Uterus (tissue), 2 donors: ENCODE measurements around the gene SPOCD1.

Experiments used
- CTCF ChIP-seq, 4 experiments: fragments of 200-600 bp in 2 of 4; fragments of 450-650 bp in 2 of 4; sonication (generic) in 2 of 4; IDR thresholded peaks; one replicate each; pipeline ENCODE4 v1.5.1; 2016 to 2019; ENCODE audit warnings: antibody characterized with exemption in 4 of 4, mild to moderate bottlenecking in 2 of 4, moderate library complexity in 1 of 4
- POLR2A ChIP-seq, 2 donors: fragments of 450-650 bp; IDR thresholded peaks; one replicate each; pipeline ENCODE4 v1.6.1; 2016; ENCODE audit warnings: antibody characterized with exemption in 2 of 2, mild to moderate bottlenecking in 1 of 2, moderate library complexity in 1 of 2

- TF ChIP-seq CTCF (IDR thresholded peaks at IDR 0.05) (no peak), POLR2A (IDR thresholded peaks at IDR 0.05) (no peak)
These were observed 43.1 kb downstream of the SPOCD1 start for GRCh38 chr1:31772669-31773248.
